Fibroblast of lung (primary cell): ENCODE measurements around the gene LGR4.

Source experiments
- CTCF ChIP-seq, 2 donors: IDR thresholded peaks in 1 of 2; conservative IDR thresholded peaks in 1 of 2; 1 replicate in 1 of 2; 2 replicates in 1 of 2; pipeline ENCODE4 v1.5.1; 2011 to 2012; ENCODE audit warnings: low read length in 2 of 2, control low read depth in 1 of 2, inconsistent platforms in 1 of 2, low read depth in 1 of 2, mild to moderate bottlenecking in 1 of 2
- EZH2 ChIP-seq: IDR thresholded peaks from 2 replicates; pipeline ENCODE4 v1.5.1; 2012; ENCODE audit warnings: low read length, control low read depth, mild to moderate bottlenecking; ENCODE audit errors: missing control alignments

- no peak for TF ChIP-seq EZH2
- TF ChIP-seq CTCF (conservative IDR thresholded peaks at IDR 0.05 in 1 of 2, IDR thresholded peaks at IDR 0.05 in 1 of 2; ENCODE audit: low read depth in 1 of 2, low read length in 2 of 2), result no peak
Observed at GRCh38 chr11:27418356-27418755, 54.2 kb downstream of the LGR4 start.
